Frontal cortex (tissue), 4 donors: ENCODE data around the gene ELF3. TPM values are rescaled to one million over a fixed set of nuclear protein-coding genes. Genes with fewer than 3 reads are reported as not detected.
"Not testable (repeated sequence)": the region's sequence is repeated elsewhere in the genome, so short reads cannot be mapped to it uniquely, and the experiment has no call there.

ENCODE experiments used
- DNase-seq, 2 donors: peaks; one replicate each; pipeline ENCODE4 v3.0.0; 2012; ENCODE audit warnings: low spot score in 2 of 2
- FAIRE-seq: peaks from 2 replicates; lab custom pipeline; 2012; peaks lifted over from hg19 to GRCh38; lab: Jason Lieb, UNC
- small RNA-seq: library from RNA; depleted of rRNA; stranded (forward); fragments of <200 nt; gene quantifications from one replicate; pipeline ENCODE3, GENCODE V24; 2014
- total RNA-seq: library from RNA; depleted of rRNA; stranded (reverse); fragments of >200 nt; gene quantifications from one replicate; pipeline ENCODE4 v1.2.3, GENCODE V29; 2014
- donor health status: control.
- donor health status: control.
- donor health status: control.

ELF3 gene
- total RNA-seq, 1 donor from 2014 or later: under 0.01 TPM

DNA sequence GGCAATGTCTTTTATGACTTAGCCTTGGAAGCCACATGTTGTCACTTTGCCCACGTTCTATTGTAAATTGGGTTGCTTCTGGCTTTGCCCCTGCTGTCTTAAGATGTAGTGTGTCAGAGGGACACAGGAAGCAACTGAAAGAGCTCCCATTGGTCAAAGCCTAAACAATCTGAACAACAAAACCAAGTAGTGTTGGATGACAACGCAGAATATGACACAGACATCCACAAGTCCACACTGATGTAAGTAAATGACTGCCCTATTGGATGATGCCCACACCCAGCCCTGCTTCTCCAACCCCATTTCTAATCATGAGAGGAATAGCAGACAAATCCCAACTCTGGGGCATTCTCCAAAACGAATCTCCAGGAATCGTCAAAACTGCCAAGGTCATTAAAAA is 50.7 kb downstream of the ELF3 start:
- FAIRE-seq: no peak
- DNase-seq: no peak

DNA sequence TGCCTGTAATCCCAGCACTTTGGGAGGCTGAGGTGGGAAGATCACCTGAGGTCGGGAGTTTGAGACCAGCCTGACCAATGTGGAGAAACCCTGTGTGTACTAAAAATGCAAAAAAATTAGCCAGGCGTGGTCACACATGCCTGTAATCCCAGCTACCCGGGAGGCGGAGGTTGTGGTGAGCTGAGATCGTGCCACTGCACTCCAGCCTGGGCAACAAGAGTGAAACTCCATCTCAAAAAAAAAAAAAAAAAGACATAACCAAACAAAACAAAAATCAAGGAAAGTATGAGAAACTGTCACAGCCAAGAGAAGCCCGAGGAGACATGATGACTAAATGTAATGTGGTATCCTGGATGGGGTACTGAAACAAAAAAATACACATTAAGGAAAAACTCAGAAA is 51.4 kb downstream of the ELF3 start:
- FAIRE-seq, DNase-seq: not testable (repeated sequence)

DNA sequence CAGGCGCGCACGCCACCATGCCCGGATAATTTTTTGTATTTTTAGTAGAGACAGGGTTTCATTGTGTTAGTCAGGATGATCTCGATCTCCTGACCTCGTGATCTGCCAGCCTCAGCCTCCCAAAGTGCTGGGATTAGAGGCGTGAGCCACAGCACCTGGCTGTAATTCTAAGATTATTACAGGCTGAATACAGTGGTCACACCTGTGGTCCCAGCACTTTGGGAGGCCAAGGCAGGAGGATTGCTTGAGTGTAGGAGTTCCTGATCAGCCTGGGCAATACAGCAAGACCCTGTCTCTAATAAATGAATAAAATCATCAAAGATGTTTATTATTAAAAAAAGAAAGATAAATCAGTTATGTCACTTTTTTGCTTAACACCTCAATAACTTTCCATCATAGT is 52.2 kb downstream of the ELF3 start:
- not testable (repeated sequence) for FAIRE-seq, DNase-seq

DNA sequence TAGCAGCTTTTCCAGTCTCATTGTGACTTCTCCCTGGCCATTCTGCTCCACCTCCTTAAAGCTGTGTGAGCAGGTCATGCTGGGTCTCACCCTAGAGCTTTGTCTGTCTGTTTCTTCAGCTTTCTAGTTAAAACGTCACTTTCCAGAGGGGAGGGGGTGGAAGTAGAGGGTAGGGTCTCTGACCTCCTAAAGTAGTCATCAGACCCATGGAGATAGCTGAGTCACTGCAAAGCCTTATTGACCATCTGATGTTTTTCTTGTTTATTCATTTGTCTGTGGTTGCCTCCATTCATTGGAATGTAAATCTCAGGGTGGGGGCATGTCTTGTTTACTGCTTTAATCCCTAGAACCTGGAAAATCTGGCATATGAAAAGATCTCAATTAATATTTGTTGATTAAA is 52.7 kb downstream of the ELF3 start:
- DNase-seq (no peak), FAIRE-seq (no peak)

DNA sequence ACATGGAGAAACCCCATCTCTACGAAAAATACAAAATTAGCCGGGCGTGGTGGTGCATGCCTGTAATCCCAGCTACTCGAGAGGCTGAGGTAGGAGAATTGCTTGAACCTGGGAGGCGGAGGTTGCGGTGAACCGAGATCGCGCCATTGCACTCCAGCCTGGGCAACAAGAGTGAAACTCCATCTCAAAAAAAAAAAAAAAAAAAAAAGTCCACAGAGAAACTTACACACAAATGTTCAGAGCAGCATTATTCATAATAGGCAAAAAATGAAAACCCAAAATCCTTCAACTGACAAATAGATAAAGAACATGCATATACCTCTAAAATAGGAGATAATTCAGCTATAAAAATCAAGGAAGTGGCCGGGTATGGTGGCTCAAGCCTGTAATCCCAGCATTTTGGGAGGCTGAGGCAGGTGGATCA is 54.5 kb downstream of the ELF3 start:
- not testable (repeated sequence) for FAIRE-seq, DNase-seq

Small RNA genes lying within 50 kb of the gene (small RNA-seq; reads per million reads assigned to genes)
- not detected for gene AL691482.1
- gene AL691482.2: not detected
- not detected for gene MIR6740
- gene RF00156: not detected

Other genes with a start within 250 kb of the ELF3 start
- 33.4 TPM for gene IPO9, start 181.4 kb upstream of the ELF3 start, total RNA-seq
- gene SHISA4, start 121.7 kb upstream of the ELF3 start, total RNA-seq: 22.4 TPM
- 0.41 TPM for gene LMOD1, start 64.0 kb upstream of the ELF3 start, total RNA-seq
- gene TIMM17A, start 55.1 kb upstream of the ELF3 start, total RNA-seq: 56.3 TPM
- 11.4 TPM for gene RNPEP, start 27.9 kb upstream of the ELF3 start, total RNA-seq
- gene GPR37L1, start 112.3 kb downstream of the ELF3 start, total RNA-seq: 0.82 TPM
- 99.1 TPM for gene ARL8A, start 134.2 kb downstream of the ELF3 start, total RNA-seq
- not detected for gene PTPN7, start 150.0 kb downstream of the ELF3 start, total RNA-seq
- gene LGR6, start 183.2 kb downstream of the ELF3 start, total RNA-seq: 0.41 TPM